Measurements from ENCODE around the gene FAF1. TPM values are rescaled to one million over a fixed set of nuclear protein-coding genes. Genes with fewer than 3 reads are reported as not detected.
A peak's percentile ranks its signal among the peaks of the same experiment; 100 is the strongest.

The FAF1 gene
- total and polyA plus RNA-seq, 4 donors = 8.6 to 45.0 (median 18.2) TPM

GRCh38 chr1:50981741-50982140, 21.7 kb upstream of the FAF1 start:
- no peak for DNase-seq (ENCODE audit: low spot score)
- Histone ChIP-seq H3K4me1 (ENCODE audit: control insufficient read depth in 4 of 4, insufficient read depth in 4 of 4, low read length in 3 of 4) (peaks cover 0 to 16% (median 11%) of the 10 kb centered on the region in 4 donors), H3K36me3 (ENCODE audit: control insufficient read depth in 4 of 4, insufficient read depth in 3 of 4, low read depth in 1 of 4, low read length in 3 of 4) (no peaks in the 10 kb centered on the region), H3K9me3 (ENCODE audit: control insufficient read depth in 4 of 4, low read length in 3 of 4) (no peaks in the 10 kb centered on the region), H3K4me3 (ENCODE audit: low read depth in 1 of 3, low read length in 3 of 3) (no peak overlapping the region), H3K9ac (ENCODE audit: low read depth in 1 of 2, low read length in 2 of 2) (no peak overlapping the region), H3K27me3 (ENCODE audit: control insufficient read depth in 4 of 4, insufficient read depth in 4 of 4, low read length in 3 of 4) (no peaks in the 10 kb centered on the region), H3K27ac (ENCODE audit: low read depth in 1 of 2, low read length in 2 of 2) (no peak overlapping the region)
- TF ChIP-seq, protein P1, sequence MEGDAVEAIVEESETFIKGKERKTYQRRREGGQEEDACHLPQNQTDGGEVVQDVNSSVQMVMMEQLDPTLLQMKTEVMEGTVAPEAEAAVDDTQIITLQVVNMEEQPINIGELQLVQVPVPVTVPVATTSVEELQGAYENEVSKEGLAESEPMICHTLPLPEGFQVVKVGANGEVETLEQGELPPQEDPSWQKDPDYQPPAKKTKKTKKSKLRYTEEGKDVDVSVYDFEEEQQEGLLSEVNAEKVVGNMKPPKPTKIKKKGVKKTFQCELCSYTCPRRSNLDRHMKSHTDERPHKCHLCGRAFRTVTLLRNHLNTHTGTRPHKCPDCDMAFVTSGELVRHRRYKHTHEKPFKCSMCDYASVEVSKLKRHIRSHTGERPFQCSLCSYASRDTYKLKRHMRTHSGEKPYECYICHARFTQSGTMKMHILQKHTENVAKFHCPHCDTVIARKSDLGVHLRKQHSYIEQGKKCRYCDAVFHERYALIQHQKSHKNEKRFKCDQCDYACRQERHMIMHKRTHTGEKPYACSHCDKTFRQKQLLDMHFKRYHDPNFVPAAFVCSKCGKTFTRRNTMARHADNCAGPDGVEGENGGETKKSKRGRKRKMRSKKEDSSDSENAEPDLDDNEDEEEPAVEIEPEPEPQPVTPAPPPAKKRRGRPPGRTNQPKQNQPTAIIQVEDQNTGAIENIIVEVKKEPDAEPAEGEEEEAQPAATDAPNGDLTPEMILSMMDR (IDR thresholded peaks at IDR 0.05; ENCODE audit: low read depth, low read length, missing input control) = no peak
- TF ChIP-seq SP1 (IDR thresholded peaks at IDR 0.05) (no peak), ZBTB33 (IDR thresholded peaks at IDR 0.05) (no peak), NR2F2 (IDR thresholded peaks at IDR 0.05) (no peak), HNF4G (IDR thresholded peaks at IDR 0.05) (no peak), MAX (IDR thresholded peaks at IDR 0.05) (no peak), JUND (IDR thresholded peaks at IDR 0.05) (no peak), FOXA2 (IDR thresholded peaks at IDR 0.05) (no peak), HNF4A (conservative IDR thresholded peaks at IDR 0.05) (no peak), RAD21 (IDR thresholded peaks at IDR 0.05) (no peak), FOXA1 (IDR thresholded peaks at IDR 0.05) (no peak)
- TF ChIP-seq, protein P2, sequence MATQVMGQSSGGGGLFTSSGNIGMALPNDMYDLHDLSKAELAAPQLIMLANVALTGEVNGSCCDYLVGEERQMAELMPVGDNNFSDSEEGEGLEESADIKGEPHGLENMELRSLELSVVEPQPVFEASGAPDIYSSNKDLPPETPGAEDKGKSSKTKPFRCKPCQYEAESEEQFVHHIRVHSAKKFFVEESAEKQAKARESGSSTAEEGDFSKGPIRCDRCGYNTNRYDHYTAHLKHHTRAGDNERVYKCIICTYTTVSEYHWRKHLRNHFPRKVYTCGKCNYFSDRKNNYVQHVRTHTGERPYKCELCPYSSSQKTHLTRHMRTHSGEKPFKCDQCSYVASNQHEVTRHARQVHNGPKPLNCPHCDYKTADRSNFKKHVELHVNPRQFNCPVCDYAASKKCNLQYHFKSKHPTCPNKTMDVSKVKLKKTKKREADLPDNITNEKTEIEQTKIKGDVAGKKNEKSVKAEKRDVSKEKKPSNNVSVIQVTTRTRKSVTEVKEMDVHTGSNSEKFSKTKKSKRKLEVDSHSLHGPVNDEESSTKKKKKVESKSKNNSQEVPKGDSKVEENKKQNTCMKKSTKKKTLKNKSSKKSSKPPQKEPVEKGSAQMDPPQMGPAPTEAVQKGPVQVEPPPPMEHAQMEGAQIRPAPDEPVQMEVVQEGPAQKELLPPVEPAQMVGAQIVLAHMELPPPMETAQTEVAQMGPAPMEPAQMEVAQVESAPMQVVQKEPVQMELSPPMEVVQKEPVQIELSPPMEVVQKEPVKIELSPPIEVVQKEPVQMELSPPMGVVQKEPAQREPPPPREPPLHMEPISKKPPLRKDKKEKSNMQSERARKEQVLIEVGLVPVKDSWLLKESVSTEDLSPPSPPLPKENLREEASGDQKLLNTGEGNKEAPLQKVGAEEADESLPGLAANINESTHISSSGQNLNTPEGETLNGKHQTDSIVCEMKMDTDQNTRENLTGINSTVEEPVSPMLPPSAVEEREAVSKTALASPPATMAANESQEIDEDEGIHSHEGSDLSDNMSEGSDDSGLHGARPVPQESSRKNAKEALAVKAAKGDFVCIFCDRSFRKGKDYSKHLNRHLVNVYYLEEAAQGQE (IDR thresholded peaks at IDR 0.05) = no peak
- TF ChIP-seq, protein P3, sequence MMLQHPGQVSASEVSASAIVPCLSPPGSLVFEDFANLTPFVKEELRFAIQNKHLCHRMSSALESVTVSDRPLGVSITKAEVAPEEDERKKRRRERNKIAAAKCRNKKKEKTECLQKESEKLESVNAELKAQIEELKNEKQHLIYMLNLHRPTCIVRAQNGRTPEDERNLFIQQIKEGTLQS (IDR thresholded peaks at IDR 0.05) = no peak
- 93% methylated on average over 1 of the region's 1 CpG for WGBS

- DNase-seq (ENCODE audit: low spot score) = no peak
- no peaks in the 10 kb centered on the region for H3K9me3 ChIP-seq (ENCODE audit: control insufficient read depth in 4 of 4, low read length in 3 of 4)
- H3K4me3 ChIP-seq (ENCODE audit: low read depth in 1 of 3, low read length in 3 of 3) = no peak overlapping the region
- H3K27ac ChIP-seq (ENCODE audit: low read depth in 1 of 2, low read length in 2 of 2) = no peak overlapping the region
- H3K27me3 ChIP-seq (ENCODE audit: control insufficient read depth in 4 of 4, insufficient read depth in 4 of 4, low read length in 3 of 4) = no peaks in the 10 kb centered on the region
- H3K9ac ChIP-seq (ENCODE audit: low read depth in 1 of 2, low read length in 2 of 2) = peak overlapping the region in 1 of 2 donors; percentile 93
- H3K36me3 ChIP-seq (ENCODE audit: control insufficient read depth in 4 of 4, insufficient read depth in 3 of 4, low read depth in 1 of 4, low read length in 3 of 4) = no peaks in the 10 kb centered on the region
- H3K4me1 ChIP-seq (ENCODE audit: control insufficient read depth in 4 of 4, insufficient read depth in 4 of 4, low read length in 3 of 4) = peaks cover 0 to 23% (median 16%) of the 10 kb centered on the region in 4 donors
- TF ChIP-seq FOXA2 (IDR thresholded peaks at IDR 0.05) (no peak), JUND (IDR thresholded peaks at IDR 0.05) (no peak), MAX (IDR thresholded peaks at IDR 0.05) (no peak), HNF4G (IDR thresholded peaks at IDR 0.05) (no peak), TAF1 (conservative IDR thresholded peaks at IDR 0.05) (no peak), HNF4A (conservative IDR thresholded peaks at IDR 0.05) (no peak), YY1 (IDR thresholded peaks at IDR 0.05) (no peak), ZBTB33 (IDR thresholded peaks at IDR 0.05) (no peak), NR2F2 (IDR thresholded peaks at IDR 0.05) (no peak)
- TF ChIP-seq, protein P1 (IDR thresholded peaks at IDR 0.05; ENCODE audit: low read depth, low read length, missing input control) = no peak
These were observed 20.4 kb upstream of the FAF1 start for GRCh38 chr1:50980505-50980904.

Data from liver (tissue), 9 donors.